Vagina (tissue), 2 donors: ENCODE measurements around the gene STOM. TPM values are rescaled to one million over a fixed set of nuclear protein-coding genes. Genes with fewer than 3 reads are reported as not detected.

ENCODE experiments used
- DNase-seq, 2 donors: peaks; one replicate each; pipeline ENCODE4 v3.0.0-alpha.2; 2017; ENCODE audit errors: extremely low spot score in 2 of 2
- H3K27ac ChIP-seq: fragments of 200-600 bp; sonication (generic); one replicate; pipeline ENCODE4 v1.5.1; 2019
- H3K27me3 ChIP-seq: fragments of 200-600 bp; sonication (generic); one replicate; pipeline ENCODE4 v1.5.1; 2019
- H3K36me3 ChIP-seq, 2 donors: fragments of 200-600 bp; sonication (generic); one replicate each; pipeline ENCODE4 v1.5.1; 2017 to 2019
- H3K4me1 ChIP-seq: fragments of 200-600 bp; sonication (generic); one replicate; pipeline ENCODE4 v1.5.1; 2019
- H3K4me3 ChIP-seq, 2 donors: fragments of 200-600 bp; sonication (generic); 1 replicate in 1 of 2; 2 replicates in 1 of 2; pipeline ENCODE4 v1.5.1; 2016 to 2019
- H3K9me3 ChIP-seq: fragments of 200-600 bp; sonication (generic); one replicate; pipeline ENCODE4 v1.5.1; 2019
- CTCF ChIP-seq, 3 experiments: fragments of 450-650 bp in 2 of 3; fragments of 200-600 bp in 1 of 3; sonication (generic) in 1 of 3; IDR thresholded peaks; one replicate each; pipeline ENCODE4 v1.5.1; 2017 to 2019; ENCODE audit warnings: antibody characterized with exemption in 3 of 3, mild to moderate bottlenecking in 2 of 3, moderate library complexity in 2 of 3
- POLR2A ChIP-seq, 2 donors: fragments of 450-650 bp; IDR thresholded peaks; one replicate each; pipeline ENCODE4 v1.6.1; 2017; ENCODE audit warnings: antibody characterized with exemption in 2 of 2, mild to moderate bottlenecking in 2 of 2, moderate library complexity in 2 of 2
- POLR2AphosphoS5 ChIP-seq, 2 donors: sonication (generic); formaldehyde crosslinking; IDR thresholded peaks; one replicate each; pipeline ENCODE4 v1.9.0; 2017; ENCODE audit warnings: antibody characterized with exemption in 2 of 2, mild to moderate bottlenecking in 2 of 2, low read depth in 1 of 2; ENCODE audit not compliant: insufficient read depth in 1 of 2
- intact Hi-C: fragments of 100-400 bp; cut with DNase I; formaldehyde crosslinking; loops from one replicate; pipeline ENCODE4 v1.15.1; 2023
- total RNA-seq: library from RNA; depleted of rRNA; stranded (reverse); fragments of >200 nt; gene quantifications from one replicate; pipeline ENCODE4 v1.2.3, GENCODE V29; 2016

Gene STOM
- total RNA-seq, 1 donor from 2014 or later: 263 TPM

- Histone ChIP-seq H3K4me1 (peaks cover 37% of the 10 kb centered on the region), H3K4me3 (no peak overlapping the region), H3K9me3 (no peaks in the 10 kb centered on the region), H3K27me3 (no peaks in the 10 kb centered on the region), H3K36me3 (peaks cover 12 to 68% of the 10 kb centered on the region in 2 donors), H3K27ac (peak overlapping the region; percentile 80)
- intact Hi-C loops: no loop called here
- DNase-seq: peak in 1 of 2 donors; percentile 82
- TF ChIP-seq POLR2AphosphoS5 (IDR thresholded peaks at IDR 0.05; ENCODE audit: insufficient read depth in 1 of 2, low read depth in 1 of 2) (peak in 1 of 2 donors; percentile 32), CTCF (IDR thresholded peaks at IDR 0.05) (no peak)
Measured at GRCh38 chr9:121333950-121334773, 35.9 kb downstream of the STOM start.

GRCh38 chr9:121331992-121332685, 37.9 kb downstream of the STOM start:
- H3K4me3 ChIP-seq: no peak overlapping the region
- H3K4me1 ChIP-seq: peaks cover 58% of the 10 kb centered on the region
- peak overlapping the region; percentile 80 for H3K27ac ChIP-seq
- intact Hi-C loops: no loop called here
- TF ChIP-seq CTCF (IDR thresholded peaks at IDR 0.05) (peak in 1 of 3 experiments; percentile 25), POLR2AphosphoS5 (IDR thresholded peaks at IDR 0.05; ENCODE audit: insufficient read depth in 1 of 2, low read depth in 1 of 2) (peak in 1 of 2 donors; percentile 40), POLR2A (IDR thresholded peaks at IDR 0.05) (no peak)
- peaks cover 15 to 71% of the 10 kb centered on the region in 2 donors for H3K36me3 ChIP-seq
- peak in 1 of 2 donors; percentile 88 for DNase-seq
- H3K27me3 ChIP-seq: no peaks in the 10 kb centered on the region
- H3K9me3 ChIP-seq: no peaks in the 10 kb centered on the region

- peak overlapping the region; percentile 80 for H3K27ac ChIP-seq
- H3K36me3 ChIP-seq: peaks cover 15 to 77% of the 10 kb centered on the region in 2 donors
- DNase-seq: peak in 1 of 2 donors; percentile 86
- intact Hi-C loops: no loop called here
- no peaks in the 10 kb centered on the region for H3K9me3 ChIP-seq
- H3K27me3 ChIP-seq: no peaks in the 10 kb centered on the region
- H3K4me1 ChIP-seq: peaks cover 63% of the 10 kb centered on the region
- TF ChIP-seq POLR2A (IDR thresholded peaks at IDR 0.05): no peak
- TF ChIP-seq POLR2AphosphoS5 (IDR thresholded peaks at IDR 0.05; ENCODE audit: insufficient read depth in 1 of 2, low read depth in 1 of 2): no peak
- no peak for TF ChIP-seq CTCF (IDR thresholded peaks at IDR 0.05)
- H3K4me3 ChIP-seq: no peak overlapping the region
Measured at GRCh38 chr9:121331549-121331948, 38.5 kb downstream of the STOM start.

GRCh38 chr9:121328876-121329681, 41.0 kb downstream of the STOM start:
- Histone ChIP-seq H3K36me3 (peaks cover 15 to 96% of the 10 kb centered on the region in 2 donors), H3K27ac (peak overlapping the region; percentile 98), H3K27me3 (no peaks in the 10 kb centered on the region), H3K9me3 (no peaks in the 10 kb centered on the region), H3K4me3 (no peak overlapping the region), H3K4me1 (peaks cover 73% of the 10 kb centered on the region)
- intact Hi-C loops: no loop called here
- DNase-seq: peak in 1 of 2 donors; percentile 86
- peak in 1 of 2 donors; percentile 44 for TF ChIP-seq POLR2AphosphoS5 (IDR thresholded peaks at IDR 0.05; ENCODE audit: insufficient read depth in 1 of 2, low read depth in 1 of 2)
- TF ChIP-seq CTCF (IDR thresholded peaks at IDR 0.05): no peak
